ENCODE data around the gene RASGEF1C.

Gene RASGEF1C

GRCh38 chr5:180179442-180180420, 29.3 kb downstream of the RASGEF1C start:
- no peak for DNase-seq

GRCh38 chr5:180178531-180179441, 30.2 kb downstream of the RASGEF1C start:
- no peak for DNase-seq

- no peak for DNase-seq
Measured at GRCh38 chr5:180176191-180176590, 32.8 kb downstream of the RASGEF1C start.

- DNase-seq, result no peak
Measured at GRCh38 chr5:180175015-180175431, 34.0 kb downstream of the RASGEF1C start.

- DNase-seq, result no peak
Measured at GRCh38 chr5:180174587-180174972, 34.4 kb downstream of the RASGEF1C start.

- no peak for DNase-seq
Measured at GRCh38 chr5:180173875-180174586, 35.0 kb downstream of the RASGEF1C start.

GRCh38 chr5:180173198-180173544, 35.8 kb downstream of the RASGEF1C start:
- DNase-seq, result no peak

GRCh38 chr5:180172447-180173197, 36.4 kb downstream of the RASGEF1C start:
- DNase-seq, result no peak

- no peak for DNase-seq
Measured at GRCh38 chr5:180171568-180172094, 37.4 kb downstream of the RASGEF1C start.

GRCh38 chr5:180170810-180171567, 38.0 kb downstream of the RASGEF1C start:
- DNase-seq, result no peak

- DNase-seq, result no peak
Measured at GRCh38 chr5:180170106-180170809, 38.8 kb downstream of the RASGEF1C start.

GRCh38 chr5:180169248-180170105, 39.5 kb downstream of the RASGEF1C start:
- DNase-seq, result no peak

- no peak for DNase-seq
Measured at GRCh38 chr5:180168758-180169157, 40.3 kb downstream of the RASGEF1C start.

GRCh38 chr5:180166176-180166575, 42.8 kb downstream of the RASGEF1C start:
- no peak for DNase-seq

- no peak for DNase-seq
Measured at GRCh38 chr5:180162304-180162661, 46.7 kb downstream of the RASGEF1C start.

GRCh38 chr5:180161420-180162303, 47.3 kb downstream of the RASGEF1C start:
- DNase-seq, result no peak

- DNase-seq, result no peak
Measured at GRCh38 chr5:180160789-180161188, 48.2 kb downstream of the RASGEF1C start.

- no peak for DNase-seq
Measured at GRCh38 chr5:180160215-180160614, 48.8 kb downstream of the RASGEF1C start.
